ENCODE measurements around the gene ZNF652.

GRCh38 chr17:49252148-49252695, 109.8 kb downstream of the ZNF652 start:
- no peak for TF ChIP-seq POLR2AphosphoS5 (IDR thresholded peaks at IDR 0.05; ENCODE audit: low read depth, low read length)
- TF ChIP-seq POLR2A (IDR thresholded peaks at IDR 0.05; ENCODE audit: low read depth, low read length): no peak
